ENCODE results near the gene TSHZ2.
"Not testable (repeated sequence)": the region's sequence is repeated elsewhere in the genome, so short reads cannot be mapped to it uniquely, and the experiment has no call there.

The TSHZ2 gene

GRCh38 chr20:53513168-53513488 is 541.0 kb downstream of the TSHZ2 start:
- no peak for DNase-seq (ENCODE audit: low spot score)

DNA sequence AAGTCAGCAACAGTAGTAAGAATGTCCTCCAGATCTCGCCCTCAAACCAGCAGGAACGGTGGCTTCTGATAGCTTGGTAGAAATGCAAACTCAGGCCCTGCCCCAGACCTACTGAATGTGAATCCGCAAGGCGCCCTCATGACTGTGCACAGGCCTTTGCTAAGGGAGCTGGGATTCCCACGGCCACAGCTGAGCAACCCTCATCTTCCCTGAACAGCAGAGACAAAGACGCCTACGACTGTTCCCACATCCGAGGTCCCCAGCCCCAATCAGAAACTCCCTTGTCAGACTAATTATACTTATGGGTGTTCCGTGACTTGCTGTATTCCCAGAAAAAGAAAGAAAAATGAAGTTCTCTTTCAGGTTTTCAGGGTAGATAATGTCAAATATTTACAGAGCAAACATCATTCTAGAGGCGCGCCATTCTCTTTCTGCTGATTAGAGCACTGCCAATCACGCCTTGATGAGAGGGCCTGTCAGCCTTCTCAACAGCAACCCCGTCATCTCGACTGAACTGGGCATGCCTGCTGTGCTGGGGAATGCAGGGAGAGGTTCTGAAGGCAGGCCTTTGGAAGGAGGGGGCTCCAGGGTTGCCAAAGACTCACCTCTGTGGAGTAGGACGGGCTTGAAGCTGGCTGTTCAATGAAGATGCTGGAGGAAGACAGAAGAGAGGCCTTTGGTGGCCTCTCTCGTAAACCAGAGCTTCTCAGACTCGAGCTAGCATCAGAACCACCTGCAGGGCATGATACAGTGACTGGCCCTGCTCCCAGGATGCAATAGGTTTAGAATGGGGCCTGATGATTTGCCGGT is 541.5 kb downstream of the TSHZ2 start:
- peak; percentile 78 for DNase-seq (ENCODE audit: low spot score)

GRCh38 chr20:53515749-53516148 is 543.6 kb downstream of the TSHZ2 start:
- DNase-seq (ENCODE audit: low spot score), result no peak

GRCh38 chr20:53517146-53517545 is 545.0 kb downstream of the TSHZ2 start:
- no peak for DNase-seq (ENCODE audit: low spot score)

- not testable (repeated sequence) for DNase-seq (ENCODE audit: low spot score)
These were observed 549.3 kb downstream of the TSHZ2 start for GRCh38 chr20:53521421-53521820.

GRCh38 chr20:53522026-53522425 is 549.9 kb downstream of the TSHZ2 start:
- no peak for DNase-seq (ENCODE audit: low spot score)

DNA sequence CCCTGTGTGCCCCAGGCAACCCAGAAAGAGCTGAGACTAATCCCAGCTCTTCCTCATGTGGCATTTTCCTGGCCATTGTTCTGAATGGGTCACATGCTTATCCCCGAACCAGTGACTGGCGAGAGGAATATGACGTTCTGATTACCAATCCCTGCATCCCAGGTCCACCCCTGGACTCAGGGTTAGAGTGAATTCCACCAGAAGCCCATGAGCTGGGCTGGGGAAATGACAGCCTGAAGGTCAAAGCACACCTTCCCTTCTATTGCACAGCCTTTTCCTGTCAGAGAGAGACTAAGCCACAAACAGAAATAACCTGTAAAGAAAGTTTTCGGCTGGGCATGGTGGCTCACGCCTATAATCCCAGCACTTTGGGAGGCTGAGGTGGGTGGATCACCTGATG is 550.5 kb downstream of the TSHZ2 start:
- DNase-seq (ENCODE audit: low spot score), result no peak

- DNase-seq (ENCODE audit: low spot score), result not testable (repeated sequence)
These were observed 551.5 kb downstream of the TSHZ2 start for GRCh38 chr20:53523615-53524014.

GRCh38 chr20:53524589-53525312 is 552.6 kb downstream of the TSHZ2 start:
- no peak for DNase-seq (ENCODE audit: low spot score)

DNA sequence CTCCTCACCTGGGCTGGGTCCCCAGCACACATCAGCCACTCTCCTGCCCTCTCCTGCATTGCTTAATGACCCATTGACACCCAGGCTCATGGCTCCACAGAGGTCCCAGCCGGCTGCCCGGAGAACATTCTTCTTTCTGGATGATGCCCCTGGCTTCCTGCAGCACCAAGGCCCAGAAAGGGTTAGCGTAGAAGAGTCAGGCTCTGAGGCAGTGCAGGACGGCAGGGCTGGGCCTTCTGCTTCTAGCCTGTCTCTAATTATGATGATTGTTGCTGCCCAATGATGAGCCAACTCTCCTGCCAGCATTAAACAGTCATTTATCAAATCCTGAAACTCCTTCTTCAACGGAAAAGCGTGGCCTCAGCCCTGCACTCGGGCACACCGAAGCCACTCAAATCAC is 555.0 kb downstream of the TSHZ2 start:
- no peak for DNase-seq (ENCODE audit: low spot score)

DNA sequence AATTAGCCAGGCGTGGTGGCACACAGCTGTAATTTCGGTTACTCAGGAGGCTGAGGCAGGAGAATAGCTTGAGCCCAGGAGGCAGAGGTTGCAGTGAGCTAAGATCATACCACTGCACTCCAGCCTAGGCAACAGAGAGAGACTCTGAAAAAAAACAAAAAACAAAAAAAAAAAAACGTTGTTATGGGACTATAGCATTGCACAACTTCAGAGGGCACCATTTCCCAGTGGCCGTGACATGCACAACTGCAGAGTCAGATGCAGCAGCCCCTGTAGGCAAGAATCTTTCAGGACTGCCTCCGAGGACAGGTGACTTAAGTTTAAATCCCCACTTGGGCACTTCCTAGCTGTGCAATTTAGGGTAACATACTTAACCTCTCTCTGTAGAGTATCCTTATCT is 557.5 kb downstream of the TSHZ2 start:
- DNase-seq (ENCODE audit: low spot score), result no peak

- DNase-seq (ENCODE audit: low spot score), result no peak
These were observed 558.3 kb downstream of the TSHZ2 start for GRCh38 chr20:53530440-53530839.

GRCh38 chr20:53532654-53533312 is 560.6 kb downstream of the TSHZ2 start:
- DNase-seq (ENCODE audit: low spot score), result not testable (repeated sequence)

GRCh38 chr20:53533500-53533899 is 561.3 kb downstream of the TSHZ2 start:
- no peak for DNase-seq (ENCODE audit: low spot score)

DNA sequence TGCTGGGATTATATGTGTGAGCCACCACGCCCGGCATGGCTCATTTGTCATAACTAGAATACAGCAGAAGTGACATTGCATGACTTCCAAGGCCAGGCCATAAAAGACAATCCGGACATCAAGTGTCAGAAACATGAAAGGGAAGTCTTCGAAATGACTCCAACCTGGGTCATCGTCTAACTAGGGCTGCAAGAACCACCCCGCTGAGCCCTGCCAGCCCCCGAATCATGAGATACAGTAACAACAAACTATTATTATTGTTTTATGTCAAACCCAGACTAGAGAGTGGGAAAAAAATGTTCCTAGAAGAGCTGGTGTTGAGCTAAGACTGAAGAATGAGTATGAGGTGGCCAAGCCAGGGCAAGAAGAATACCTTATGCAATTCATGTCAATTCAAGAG is 561.9 kb downstream of the TSHZ2 start:
- no peak for DNase-seq (ENCODE audit: low spot score)

GRCh38 chr20:53535878-53536277 is 563.7 kb downstream of the TSHZ2 start:
- no peak for DNase-seq (ENCODE audit: low spot score)

GRCh38 chr20:53536382-53536781 is 564.2 kb downstream of the TSHZ2 start:
- not testable (repeated sequence) for DNase-seq (ENCODE audit: low spot score)

DNA sequence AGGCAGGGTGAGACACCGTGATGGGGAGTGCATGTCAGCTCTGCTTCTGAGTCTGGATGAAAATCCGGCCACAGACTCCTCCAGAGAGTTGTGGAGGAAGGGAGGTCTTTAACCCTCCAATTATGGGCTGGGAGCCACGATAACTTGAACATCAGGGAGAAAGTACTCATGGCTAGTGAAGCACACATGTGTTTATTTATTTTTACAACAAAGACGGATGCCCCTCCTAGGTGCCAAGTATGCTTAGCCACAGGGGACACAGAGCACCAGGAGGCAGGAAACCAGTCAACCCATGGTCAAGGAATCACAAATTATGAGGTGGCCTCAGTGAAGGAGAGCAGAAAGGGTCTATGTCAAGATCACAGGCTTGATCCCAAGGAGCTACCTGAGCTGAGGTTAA is 567.4 kb downstream of the TSHZ2 start:
- no peak for DNase-seq (ENCODE audit: low spot score)

All from putamen (tissue), 1 donor.